A673 (cell line): ENCODE data around the gene TTLL8. TPM values are rescaled to one million over a fixed set of nuclear protein-coding genes. Genes with fewer than 3 reads are reported as not detected.
"Not testable (repeated sequence)": the region's sequence is repeated elsewhere in the genome, so short reads cannot be mapped to it uniquely, and the experiment has no call there.

ENCODE experiments used
- BruUV-seq: library from RNA; stranded (reverse); fragments of 400-500 nt; replicated peaks from 2 replicates; lab custom pipeline; 2021; lab: Mats Ljungman, UMichigan
- CTCF ChIA-PET: fragments of 300-600 bp; sonication (Branson Sonifier 250); formaldehyde crosslinking; loops from one replicate; lab custom pipeline; 2022; ENCODE audit warnings: antibody characterized with exemption; lab: Charles Lee
- POLR2A ChIA-PET: fragments of 300-600 bp; sonication (Branson Sonifier 250); formaldehyde crosslinking; loops from one replicate; lab custom pipeline; 2022; ENCODE audit warnings: antibody characterized with exemption; ENCODE audit not compliant: low non-redundant PET; lab: Charles Lee
- DNase-seq: peaks from one replicate; pipeline ENCODE4 v3.0.0-alpha.2; 2015; ENCODE audit warnings: low spot score
- H3K27ac ChIP-seq: fragments of 200-600 bp; sonication (generic); 2 replicates; pipeline ENCODE4 v1.5.1; 2016; ENCODE audit warnings: mixed run types, low read depth, mild to moderate bottlenecking, mixed read lengths, antibody characterized with exemption, low read length; ENCODE audit not compliant: poor library complexity, severe bottlenecking
- H3K27me3 ChIP-seq: fragments of 200-600 bp; sonication (generic); replicated peaks from 2 replicates; pipeline ENCODE4 v1.6.1; 2017; ENCODE audit warnings: mixed run types, low read depth, mild to moderate bottlenecking, mixed read lengths, antibody characterized with exemption, low read length; ENCODE audit not compliant: insufficient read depth, poor library complexity
- H3K36me3 ChIP-seq: fragments of 200-600 bp; sonication (generic); 2 replicates; pipeline ENCODE4 v1.6.1; 2016; ENCODE audit warnings: mixed run types, mild to moderate bottlenecking, mixed read lengths, antibody characterized with exemption, low read length; ENCODE audit not compliant: insufficient read depth, poor library complexity, severe bottlenecking
- H3K4me1 ChIP-seq: fragments of 200-600 bp; sonication (generic); 2 replicates; pipeline ENCODE4 v1.6.1; 2017; ENCODE audit warnings: mixed run types, mild to moderate bottlenecking, mixed read lengths, antibody characterized with exemption, low read length; ENCODE audit not compliant: insufficient read depth, poor library complexity, severe bottlenecking
- H3K4me3 ChIP-seq: fragments of 200-600 bp; sonication (generic); 2 replicates; pipeline ENCODE4 v1.5.1; 2016; ENCODE audit warnings: low read depth, mixed run types, mild to moderate bottlenecking, mixed read lengths, low read length; ENCODE audit not compliant: poor library complexity, severe bottlenecking
- H3K9me3 ChIP-seq: fragments of 200-600 bp; sonication (generic); 2 replicates; pipeline ENCODE4 v1.6.1; 2016; ENCODE audit warnings: mixed run types, low read depth, mild to moderate bottlenecking, mixed read lengths, antibody characterized with exemption, low read length; ENCODE audit not compliant: poor library complexity, severe bottlenecking
- EZH2 ChIP-seq: fragments of 200-600 bp; sonication (generic); IDR thresholded peaks from 2 replicates; pipeline ENCODE4 v1.6.1; 2017; ENCODE audit warnings: borderline replicate concordance, low read depth, mild to moderate bottlenecking, mixed read lengths, antibody characterized with exemption, low read length; ENCODE audit not compliant: poor library complexity, severe bottlenecking
- intact Hi-C: fragments of 100-400 bp; cut with micrococcal nuclease; formaldehyde crosslinking; loops from one replicate; pipeline ENCODE4 v1.10.0; 2022; ENCODE audit not compliant: unreplicated experiment
- total RNA-seq: library from RNA; stranded (reverse); gene quantifications from 2 replicates; pipeline ENCODE4 v1.2.3, GENCODE V29; 2021
- TF ChIP-seq, protein P1 (sequence below): fragments of 300-800, 200-600 bp; sonication (generic); conservative IDR thresholded peaks from 2 replicates; pipeline ENCODE4 v1.5.1; 2017; ENCODE audit warnings: low read depth, mild to moderate bottlenecking, antibody characterized with exemption, low read length, moderate library complexity, mixed read lengths

TTLL8 gene
- total RNA-seq, 1 experiment from 2014 or later = not detected

DNA sequence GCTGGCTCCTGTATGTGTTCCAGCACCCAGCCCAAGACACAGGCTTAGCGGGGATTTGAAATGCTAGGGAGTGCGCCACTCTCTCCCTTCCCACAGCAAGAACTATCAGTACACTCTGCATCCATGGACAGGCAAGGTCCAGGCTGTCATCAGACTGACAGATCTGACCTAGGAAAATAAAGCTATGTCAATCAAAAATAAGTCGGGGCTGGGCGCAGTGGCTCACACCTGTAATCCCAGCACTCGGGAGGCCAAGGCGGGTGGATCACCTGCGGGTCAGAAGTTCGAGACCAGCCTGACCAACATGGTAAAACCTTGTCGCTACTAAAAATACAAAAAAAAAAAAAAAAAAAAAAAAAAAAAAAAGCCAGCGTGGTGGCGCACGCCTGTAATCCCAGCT, 30.0 kb upstream of the TTLL8 start:
- TF ChIP-seq EZH2 = no peak
- no TSS peak for BruUV-seq
- DNase-seq = no peak
- no peaks in the 10 kb centered on the region for H3K9me3 ChIP-seq
- ChIA-PET CTCF (no interaction called here), POLR2A (no interaction called here)
- no peaks in the 10 kb centered on the region for H3K36me3 ChIP-seq
- H3K27me3 ChIP-seq = no peaks in the 10 kb centered on the region
- intact Hi-C loops = no loop called here
- no peaks in the 10 kb centered on the region for H3K4me1 ChIP-seq
- H3K4me3 ChIP-seq = no peak overlapping the region
- no peak overlapping the region for H3K27ac ChIP-seq

DNA sequence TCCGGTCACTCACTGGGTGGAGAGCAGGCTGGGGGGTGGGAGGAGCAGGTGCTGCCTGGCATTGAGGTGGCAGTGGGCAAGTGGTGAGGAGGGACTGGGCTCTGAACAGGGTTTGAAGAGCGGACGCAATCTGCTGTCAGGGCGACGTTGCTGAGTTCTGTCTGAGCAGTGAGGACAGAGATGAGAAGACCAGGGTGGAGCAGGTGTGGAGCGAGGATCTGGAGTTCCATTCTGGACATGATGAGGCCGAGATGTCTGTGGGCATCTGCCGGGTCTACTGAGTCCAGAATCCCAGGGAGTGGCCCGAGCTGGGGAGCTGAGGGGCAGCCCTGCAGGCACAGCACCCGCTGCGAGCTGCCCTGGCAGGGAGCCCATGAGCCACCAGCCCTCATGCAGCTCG, 29.5 kb upstream of the TTLL8 start:
- intact Hi-C loops = no loop called here
- POLR2A ChIA-PET = no interaction called here
- Histone ChIP-seq H3K36me3 (no peaks in the 10 kb centered on the region), H3K9me3 (no peaks in the 10 kb centered on the region), H3K4me1 (no peaks in the 10 kb centered on the region), H3K27me3 (no peaks in the 10 kb centered on the region), H3K27ac (no peak overlapping the region), H3K4me3 (no peak overlapping the region)
- no peak for DNase-seq
- TF ChIP-seq, protein P1, sequence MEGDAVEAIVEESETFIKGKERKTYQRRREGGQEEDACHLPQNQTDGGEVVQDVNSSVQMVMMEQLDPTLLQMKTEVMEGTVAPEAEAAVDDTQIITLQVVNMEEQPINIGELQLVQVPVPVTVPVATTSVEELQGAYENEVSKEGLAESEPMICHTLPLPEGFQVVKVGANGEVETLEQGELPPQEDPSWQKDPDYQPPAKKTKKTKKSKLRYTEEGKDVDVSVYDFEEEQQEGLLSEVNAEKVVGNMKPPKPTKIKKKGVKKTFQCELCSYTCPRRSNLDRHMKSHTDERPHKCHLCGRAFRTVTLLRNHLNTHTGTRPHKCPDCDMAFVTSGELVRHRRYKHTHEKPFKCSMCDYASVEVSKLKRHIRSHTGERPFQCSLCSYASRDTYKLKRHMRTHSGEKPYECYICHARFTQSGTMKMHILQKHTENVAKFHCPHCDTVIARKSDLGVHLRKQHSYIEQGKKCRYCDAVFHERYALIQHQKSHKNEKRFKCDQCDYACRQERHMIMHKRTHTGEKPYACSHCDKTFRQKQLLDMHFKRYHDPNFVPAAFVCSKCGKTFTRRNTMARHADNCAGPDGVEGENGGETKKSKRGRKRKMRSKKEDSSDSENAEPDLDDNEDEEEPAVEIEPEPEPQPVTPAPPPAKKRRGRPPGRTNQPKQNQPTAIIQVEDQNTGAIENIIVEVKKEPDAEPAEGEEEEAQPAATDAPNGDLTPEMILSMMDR = no peak
- no peak for TF ChIP-seq EZH2
- no TSS peak for BruUV-seq
- CTCF ChIA-PET = no interaction called here

DNA sequence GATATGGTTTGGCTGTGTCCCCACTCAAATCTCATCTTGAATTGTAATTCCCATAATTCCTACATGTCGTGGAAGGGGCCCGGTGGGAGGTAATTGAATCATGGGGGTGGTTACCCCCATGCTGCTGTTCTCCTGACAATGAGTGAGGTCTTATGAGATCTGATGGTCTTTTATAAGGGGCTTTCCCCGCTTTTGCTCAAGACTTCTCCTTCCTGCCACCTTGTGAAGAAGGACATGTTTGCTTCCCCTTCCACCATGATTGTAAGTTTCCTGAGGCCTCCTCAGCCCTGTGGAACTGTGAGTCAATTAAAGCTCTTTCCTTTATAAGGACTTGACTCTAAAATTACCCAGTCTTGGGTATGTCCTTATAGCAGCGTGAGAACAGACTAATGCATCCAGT, 28.9 kb upstream of the TTLL8 start:
- H3K27ac ChIP-seq, DNase-seq, BruUV-seq, H3K36me3 ChIP-seq, H3K27me3 ChIP-seq, CTCF ChIA-PET, H3K4me1 ChIP-seq, intact Hi-C loops, POLR2A ChIA-PET, H3K9me3 ChIP-seq, H3K4me3 ChIP-seq: not testable (repeated sequence)

DNA sequence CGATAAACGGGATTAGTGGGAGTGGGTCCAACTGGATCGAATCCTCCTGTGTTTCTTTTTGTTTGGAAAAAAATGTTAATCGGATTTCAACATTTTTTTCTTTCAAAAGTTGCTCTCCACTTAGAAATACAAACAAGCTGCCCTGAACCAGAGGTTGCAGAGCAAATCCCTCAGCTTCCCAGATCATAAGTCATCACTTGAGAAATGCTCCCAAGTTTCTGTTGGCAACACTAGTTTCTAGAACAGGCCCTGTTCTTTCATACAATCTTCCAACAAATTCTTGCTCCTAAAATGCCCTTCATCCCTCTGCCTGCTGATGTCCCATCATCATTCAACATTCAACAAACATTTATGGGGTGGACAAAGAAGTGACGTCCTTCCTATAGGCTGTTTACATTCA, 28.4 kb upstream of the TTLL8 start:
- CTCF ChIA-PET = no interaction called here

More for the DNA sequence above, 28.4 kb upstream of the TTLL8 start:
- TF ChIP-seq EZH2 = no peak
- TF ChIP-seq, protein P1 = no peak
- no peak for DNase-seq
- H3K4me3 ChIP-seq = no peak overlapping the region
- no peaks in the 10 kb centered on the region for H3K9me3 ChIP-seq
- no peak overlapping the region for H3K27ac ChIP-seq
- H3K4me1 ChIP-seq = no peaks in the 10 kb centered on the region
- POLR2A ChIA-PET = no interaction called here
- intact Hi-C loops = no loop called here
- H3K27me3 ChIP-seq = no peaks in the 10 kb centered on the region
- H3K36me3 ChIP-seq = no peaks in the 10 kb centered on the region
- no TSS peak for BruUV-seq
